KOPT-K1 (cell line): ENCODE measurements around the gene RGS5.

Experiments
- H3K27ac ChIP-seq: fragments of 200-600 bp; sonication (generic); 2 replicates; pipeline ENCODE4 v1.5.1; 2016; ENCODE audit warnings: antibody characterized with exemption, mild to moderate bottlenecking, low read depth, low read length; ENCODE audit not compliant: poor library complexity, severe bottlenecking
- H3K36me3 ChIP-seq: fragments of 200-600 bp; sonication (generic); 2 replicates; pipeline ENCODE4 v1.5.1; 2017; ENCODE audit warnings: antibody characterized with exemption, mild to moderate bottlenecking, low read length, moderate library complexity; ENCODE audit not compliant: insufficient read depth
- H3K9me3 ChIP-seq: fragments of 200-600 bp; sonication (generic); 2 replicates; pipeline ENCODE4 v1.5.1; 2017; ENCODE audit warnings: antibody characterized with exemption, low read length, mild to moderate bottlenecking; ENCODE audit not compliant: insufficient read depth, poor library complexity, severe bottlenecking

The RGS5 gene

DNA sequence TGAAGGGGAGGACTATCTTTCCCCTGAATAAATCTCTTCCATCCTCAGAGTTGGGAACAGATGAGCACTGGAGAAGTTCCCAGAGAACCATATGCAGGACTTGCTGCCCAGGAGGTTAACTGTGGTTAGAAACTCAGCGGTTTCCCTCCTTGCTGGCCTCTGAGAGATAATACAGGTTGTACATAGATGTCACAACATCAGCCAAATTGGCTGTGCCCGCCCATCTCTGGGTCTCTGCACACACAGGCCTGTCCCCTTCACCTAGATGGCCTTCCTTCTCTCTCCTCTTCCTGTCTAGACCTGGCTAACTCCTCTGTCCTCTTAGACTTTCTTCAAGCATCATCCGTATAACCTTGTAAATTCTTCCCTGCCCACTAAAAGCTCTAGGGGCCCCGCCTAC, 5.7 kb downstream of the RGS5 start:
- H3K36me3 ChIP-seq, result no peaks in the 10 kb centered on the region
- H3K9me3 ChIP-seq, result no peaks in the 10 kb centered on the region
- no peak overlapping the region for H3K27ac ChIP-seq

DNA sequence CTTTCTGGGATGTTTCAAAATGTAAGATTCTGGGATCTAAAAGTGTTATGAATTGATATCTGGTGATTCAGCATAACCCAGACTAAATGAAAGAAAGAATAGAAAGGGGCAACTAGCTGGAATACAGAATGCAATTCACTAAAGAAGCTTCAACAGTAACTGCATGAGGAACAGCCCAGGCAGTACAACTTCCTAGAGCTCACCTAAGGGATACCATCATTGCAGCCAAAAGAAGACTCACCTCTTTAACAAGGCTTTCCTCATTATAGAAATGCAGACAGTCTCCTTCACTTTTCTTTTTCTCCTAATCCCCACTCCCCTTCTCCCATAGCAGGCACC, 6.3 kb downstream of the RGS5 start:
- no peaks in the 10 kb centered on the region for H3K9me3 ChIP-seq
- H3K36me3 ChIP-seq, result no peaks in the 10 kb centered on the region
- H3K27ac ChIP-seq, result no peak overlapping the region

DNA sequence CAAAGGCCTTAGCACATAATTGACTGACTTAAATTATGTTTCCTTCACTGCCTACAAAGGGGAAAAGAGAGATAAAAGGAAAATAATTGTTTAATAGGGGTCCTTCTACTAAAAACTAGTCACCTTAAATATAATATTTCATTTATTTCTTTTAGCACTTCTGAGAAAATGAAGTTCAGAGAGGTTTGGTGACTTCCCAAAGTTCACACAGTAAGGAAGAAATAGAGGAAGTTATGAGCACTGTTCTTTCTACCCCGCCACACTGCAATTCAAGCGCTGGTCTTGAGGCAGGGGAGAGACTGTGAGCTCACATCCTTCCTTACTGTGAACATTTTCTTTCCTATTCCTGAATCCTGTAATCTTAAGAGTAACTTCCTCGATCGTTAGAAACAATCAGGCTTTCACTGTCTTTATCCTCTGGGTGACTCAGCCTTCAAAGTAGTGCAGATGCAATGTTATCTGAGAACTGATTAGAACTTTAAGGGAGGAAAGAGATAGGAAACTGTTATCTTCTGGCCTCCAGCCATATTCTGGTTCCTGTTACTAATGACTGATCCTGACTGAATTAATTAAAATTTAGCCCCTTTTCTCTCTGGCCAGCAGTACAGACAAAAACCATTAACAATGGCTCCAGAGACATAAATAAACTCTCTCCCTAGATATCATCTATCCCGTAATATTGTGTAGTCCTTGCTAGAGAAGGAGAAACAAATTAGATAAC, 6.8 kb downstream of the RGS5 start:
- Histone ChIP-seq H3K27ac (no peak overlapping the region), H3K9me3 (no peaks in the 10 kb centered on the region), H3K36me3 (no peaks in the 10 kb centered on the region)

DNA sequence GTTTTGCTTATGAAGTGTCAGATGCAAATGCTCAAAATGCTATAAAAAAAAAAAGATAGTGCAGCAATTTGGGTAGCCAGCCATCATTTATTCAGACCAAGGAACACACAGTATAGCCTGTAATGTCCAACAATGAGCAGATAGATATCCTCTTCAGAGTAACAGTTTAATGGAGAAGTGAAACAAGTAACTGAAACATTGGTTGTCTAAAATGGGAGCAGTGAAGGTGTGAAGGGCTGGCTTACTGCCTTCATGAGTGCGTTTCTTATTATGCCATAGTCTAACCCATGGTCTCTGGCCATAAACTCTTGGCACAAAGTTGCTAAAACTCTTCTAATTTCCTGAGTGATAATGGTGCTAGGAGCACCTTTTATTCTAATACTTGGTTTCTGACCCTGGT, 11.4 kb downstream of the RGS5 start:
- Histone ChIP-seq H3K9me3 (no peaks in the 10 kb centered on the region), H3K36me3 (no peaks in the 10 kb centered on the region), H3K27ac (no peak overlapping the region)

DNA sequence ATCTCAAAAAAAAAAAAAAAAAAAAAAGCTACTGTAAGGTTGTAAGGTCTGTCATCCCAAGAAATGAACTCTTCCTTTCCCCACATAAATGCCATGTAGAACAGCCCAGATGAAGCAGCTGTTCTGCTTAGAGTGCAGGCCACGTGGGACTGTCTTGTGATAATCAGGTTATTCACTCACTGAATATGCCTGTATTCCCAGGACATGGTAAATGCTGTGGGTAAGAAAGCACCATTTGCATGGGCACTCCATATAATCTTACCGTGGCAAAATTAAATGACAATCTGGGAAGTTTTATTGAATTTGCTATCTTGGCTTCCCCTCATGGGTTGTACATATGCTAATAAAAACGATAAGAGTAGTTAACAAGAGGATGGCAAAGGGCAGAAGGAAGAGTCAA, 13.8 kb downstream of the RGS5 start:
- no peak overlapping the region for H3K27ac ChIP-seq
- H3K9me3 ChIP-seq, result no peaks in the 10 kb centered on the region
- H3K36me3 ChIP-seq, result no peaks in the 10 kb centered on the region

DNA sequence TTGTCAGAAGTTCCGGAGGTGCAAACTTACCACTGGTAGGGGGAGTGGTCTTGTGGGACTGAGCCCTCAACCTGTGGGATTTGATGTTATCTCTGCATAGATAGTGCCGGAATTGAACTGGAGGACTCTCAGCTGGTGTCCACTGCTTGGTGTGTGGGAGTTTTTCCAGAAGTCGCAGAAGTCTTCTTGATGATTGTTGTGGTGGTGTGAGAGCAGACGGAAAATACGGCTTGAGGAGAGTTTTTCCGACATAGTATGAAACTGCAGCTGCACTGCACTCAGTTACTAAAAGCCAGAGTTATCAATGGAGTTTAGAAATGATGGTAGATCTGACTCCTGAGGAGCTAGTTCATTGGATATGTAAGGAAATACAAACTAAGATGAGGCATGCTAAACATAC, 14.9 kb downstream of the RGS5 start:
- Histone ChIP-seq H3K27ac (no peak overlapping the region), H3K36me3 (no peaks in the 10 kb centered on the region), H3K9me3 (no peaks in the 10 kb centered on the region)

DNA sequence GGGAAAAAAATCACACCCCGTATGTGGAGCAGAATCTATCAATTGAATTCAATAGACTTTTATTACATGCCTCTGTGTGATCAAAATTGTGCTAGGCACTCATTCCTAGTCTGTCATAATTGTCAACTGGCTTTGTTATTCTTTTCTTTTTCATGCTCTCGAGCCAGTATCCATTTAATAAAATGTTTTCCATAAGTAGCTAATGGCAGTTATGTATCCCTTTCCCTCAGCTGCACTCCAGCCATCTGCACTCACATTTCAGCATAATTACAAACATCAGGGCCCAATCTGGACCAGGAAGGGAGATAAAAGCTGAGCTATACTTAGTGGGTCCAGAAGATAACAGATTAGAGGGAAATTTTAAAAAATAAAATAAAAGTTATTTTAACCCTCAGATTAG, 15.9 kb downstream of the RGS5 start:
- H3K27ac ChIP-seq, result no peak overlapping the region

DNA sequence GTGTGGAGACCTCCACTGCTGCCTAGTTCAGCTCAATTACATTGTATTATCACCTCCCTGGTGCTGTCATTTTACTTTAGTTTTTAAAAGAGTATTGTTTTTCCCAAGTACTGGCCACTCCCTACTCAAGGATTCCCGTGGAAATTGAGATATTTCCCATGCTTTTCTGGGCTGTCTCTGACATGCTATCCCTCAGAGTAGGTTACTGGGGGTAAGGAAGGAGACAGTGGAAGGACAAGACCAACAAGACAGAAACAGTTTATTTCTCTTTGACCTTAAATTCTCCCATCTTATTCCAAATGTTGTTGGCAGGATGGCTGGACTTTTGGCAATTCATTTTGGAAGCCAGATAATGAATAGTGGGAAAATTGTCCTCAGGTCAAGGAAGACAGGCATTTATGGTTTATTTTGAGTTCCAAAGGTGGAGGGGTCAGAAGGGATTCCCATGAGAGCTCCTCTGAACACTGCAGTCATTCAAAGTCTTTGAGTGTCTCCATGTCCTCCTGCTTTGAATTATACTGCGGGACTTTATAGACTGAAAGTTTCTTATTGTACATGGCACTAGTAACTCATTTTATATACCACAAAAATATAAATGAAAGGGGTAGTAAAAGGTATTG, 20.3 kb downstream of the RGS5 start:
- H3K9me3 ChIP-seq, result no peaks in the 10 kb centered on the region
- no peaks in the 10 kb centered on the region for H3K36me3 ChIP-seq
- no peak overlapping the region for H3K27ac ChIP-seq

More for the DNA sequence above, 15.9 kb downstream of the RGS5 start:
- Histone ChIP-seq H3K9me3 (no peaks in the 10 kb centered on the region), H3K36me3 (no peaks in the 10 kb centered on the region)

DNA sequence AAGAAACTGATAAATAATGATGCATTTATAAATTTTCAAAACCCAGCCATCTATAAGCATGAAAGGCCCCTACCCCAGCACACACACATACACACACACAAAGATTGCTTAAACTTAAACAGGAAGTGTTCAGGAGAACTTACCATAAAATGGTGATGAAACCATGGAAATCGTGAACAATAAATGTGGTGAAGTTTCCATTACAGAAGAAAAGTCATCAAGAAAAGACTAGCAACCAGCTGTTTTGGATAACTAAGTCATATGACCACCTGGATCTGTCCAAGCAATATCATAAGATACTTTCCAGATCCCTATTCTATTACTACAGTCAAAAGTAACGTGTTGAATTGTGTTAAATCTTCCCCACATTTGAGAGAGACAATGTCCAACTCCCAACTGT, 24.1 kb downstream of the RGS5 start:
- Histone ChIP-seq H3K36me3 (no peaks in the 10 kb centered on the region), H3K9me3 (no peaks in the 10 kb centered on the region), H3K27ac (no peak overlapping the region)

DNA sequence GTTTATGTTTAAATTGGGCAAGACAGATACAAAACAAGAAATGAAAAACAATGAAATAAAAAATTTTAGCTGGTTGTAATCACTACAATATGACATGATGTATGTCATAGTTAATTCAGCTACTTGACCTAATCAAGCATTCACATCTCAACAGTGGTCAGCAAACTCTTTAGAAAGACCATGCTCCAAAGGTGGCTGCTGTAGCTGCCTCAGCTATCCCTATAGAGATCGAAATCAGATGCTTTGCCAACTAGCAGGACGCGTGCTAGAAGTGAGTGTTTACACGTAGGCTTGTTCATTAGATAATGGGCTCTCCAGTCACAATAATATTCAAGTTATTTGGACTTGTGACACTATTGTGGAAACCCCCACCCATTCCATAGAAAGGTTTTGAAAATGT, 25.9 kb downstream of the RGS5 start:
- Histone ChIP-seq H3K27ac (no peak overlapping the region), H3K36me3 (no peaks in the 10 kb centered on the region), H3K9me3 (no peaks in the 10 kb centered on the region)

DNA sequence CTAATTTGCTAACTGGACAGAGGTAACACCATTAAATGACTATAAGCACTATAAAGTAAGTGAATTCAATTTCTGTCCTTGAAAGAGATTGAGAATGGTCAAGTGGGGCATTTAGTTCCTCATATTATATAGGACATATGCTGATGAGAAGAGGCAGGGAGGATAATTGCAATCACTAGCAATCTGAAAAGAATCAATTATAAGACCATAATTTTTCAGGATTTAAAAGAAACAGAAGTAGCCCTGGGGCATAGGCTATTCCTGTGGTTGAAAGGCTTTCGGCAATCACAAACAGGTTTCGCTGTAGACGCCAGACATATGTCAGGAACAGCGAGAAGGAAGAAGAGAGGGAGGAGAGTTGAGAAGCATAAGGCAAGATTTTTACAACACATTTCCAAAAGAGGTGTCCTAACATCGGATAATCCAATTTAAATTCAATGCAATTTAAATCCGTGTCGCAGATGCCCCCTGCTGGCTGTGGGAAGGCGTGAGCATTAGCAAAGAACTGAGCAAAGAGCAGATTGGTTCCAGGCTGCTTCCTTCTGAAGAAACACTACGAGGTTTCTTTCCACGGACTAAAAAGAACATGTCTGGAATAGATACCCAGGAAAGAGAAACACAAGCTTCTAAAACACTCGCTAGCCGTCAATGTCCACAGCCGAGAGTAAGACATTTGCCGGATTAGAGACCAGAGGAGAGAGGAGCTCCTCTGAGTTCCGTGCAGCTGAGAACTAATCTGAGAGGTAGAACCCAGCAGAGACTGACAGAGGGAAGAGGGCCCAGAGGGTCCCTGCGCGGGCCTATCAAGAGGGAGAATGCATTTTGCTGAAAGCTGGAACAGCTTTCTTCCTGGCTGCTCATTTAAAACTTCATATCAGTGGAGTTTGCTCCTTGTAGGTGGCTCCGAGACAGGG, 27.9 kb downstream of the RGS5 start:
- Histone ChIP-seq H3K9me3 (no peaks in the 10 kb centered on the region), H3K27ac (no peak overlapping the region), H3K36me3 (no peaks in the 10 kb centered on the region)

DNA sequence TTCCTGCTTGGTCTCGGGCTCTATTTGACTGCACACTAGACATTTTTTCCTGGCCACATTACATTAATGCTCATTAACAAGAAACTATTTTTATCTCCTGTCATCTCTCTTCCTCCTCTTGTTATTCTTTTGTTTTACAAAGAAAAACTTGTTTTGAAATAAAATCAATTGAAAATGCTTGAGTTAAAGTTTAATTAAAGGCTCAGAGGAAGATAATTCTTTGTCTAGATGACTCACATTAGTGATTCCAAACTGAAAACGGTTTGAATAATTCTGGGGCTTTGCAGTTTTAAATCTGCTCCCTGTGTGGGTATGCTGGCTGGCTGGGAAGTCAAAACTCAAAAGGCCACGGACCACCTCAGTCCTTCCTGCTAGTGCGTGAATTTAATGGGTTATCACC, 29.6 kb downstream of the RGS5 start:
- H3K36me3 ChIP-seq, result no peaks in the 10 kb centered on the region
- no peaks in the 10 kb centered on the region for H3K9me3 ChIP-seq
- H3K27ac ChIP-seq, result no peak overlapping the region

DNA sequence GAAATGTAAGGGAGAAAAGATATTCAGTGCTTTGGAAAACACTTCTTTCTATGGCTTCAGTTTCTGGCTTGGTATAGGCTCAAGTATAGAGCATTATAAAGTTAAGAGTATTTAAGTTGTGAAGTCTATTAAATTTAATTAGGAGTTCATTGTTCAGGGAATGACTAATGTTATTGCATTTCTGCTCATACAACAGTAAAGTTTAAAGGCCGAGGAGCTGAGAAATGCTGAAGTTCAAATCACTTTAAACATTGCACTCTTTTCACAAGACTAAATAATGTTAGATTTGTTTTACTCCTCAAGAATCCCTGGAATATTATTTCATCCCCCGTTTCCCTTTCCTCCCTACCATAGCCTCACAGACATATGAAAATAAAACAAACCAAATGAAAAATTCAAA, 30.1 kb downstream of the RGS5 start:
- Histone ChIP-seq H3K9me3 (no peaks in the 10 kb centered on the region), H3K27ac (no peak overlapping the region), H3K36me3 (no peaks in the 10 kb centered on the region)

DNA sequence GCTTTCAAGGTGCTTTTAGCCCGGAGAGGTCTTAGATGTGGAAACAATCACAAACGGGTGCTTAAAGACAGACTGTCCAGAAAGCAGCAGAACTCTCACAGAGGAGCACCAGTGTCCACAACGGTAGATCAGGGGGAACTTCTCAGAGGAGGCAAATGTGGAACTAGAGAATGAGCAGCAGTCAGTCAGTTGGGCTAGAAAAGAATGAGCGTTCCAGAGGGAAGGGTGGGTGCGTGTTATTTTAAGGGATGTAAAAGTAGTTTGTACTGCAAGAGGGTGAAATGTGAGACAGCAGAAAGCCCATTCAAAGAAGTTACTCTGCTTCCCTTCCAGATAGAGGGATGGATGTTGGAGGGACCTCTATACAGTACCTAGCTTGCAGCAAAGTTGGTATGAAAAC, 30.9 kb downstream of the RGS5 start:
- no peaks in the 10 kb centered on the region for H3K9me3 ChIP-seq
- no peaks in the 10 kb centered on the region for H3K36me3 ChIP-seq
- no peak overlapping the region for H3K27ac ChIP-seq

DNA sequence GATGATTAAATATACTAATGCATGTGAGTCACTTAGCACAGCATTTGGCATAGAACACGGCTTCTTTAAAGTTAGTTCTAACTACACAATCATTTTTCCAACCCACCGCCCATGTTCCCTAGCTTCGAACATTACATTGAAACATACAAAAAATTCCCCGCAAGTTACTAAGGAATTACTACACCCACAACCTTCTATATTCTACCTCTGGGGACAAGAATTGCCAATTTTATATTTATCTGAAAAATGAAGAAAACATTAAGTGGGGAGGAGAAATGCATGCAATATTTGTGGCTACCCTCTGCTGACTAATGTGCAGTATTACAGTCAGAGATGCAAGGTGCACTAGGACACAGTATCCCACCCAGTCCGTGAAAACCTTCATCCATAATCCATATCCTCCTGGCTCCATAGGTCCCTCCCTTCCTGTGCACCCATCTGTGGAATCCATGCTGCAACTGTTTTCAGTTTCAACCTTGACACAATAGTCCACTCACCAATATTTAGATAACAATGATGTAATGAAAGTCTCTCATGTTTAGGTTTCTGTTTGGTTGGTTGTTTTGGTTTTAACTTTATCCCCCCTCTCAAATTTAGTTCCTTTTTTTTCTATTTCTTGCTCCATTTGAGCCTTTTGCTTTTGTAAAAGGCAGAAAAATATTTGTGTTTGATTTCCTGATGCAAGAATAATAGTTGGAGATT, 31.6 kb downstream of the RGS5 start:
- no peak overlapping the region for H3K27ac ChIP-seq
- no peaks in the 10 kb centered on the region for H3K36me3 ChIP-seq
- no peaks in the 10 kb centered on the region for H3K9me3 ChIP-seq
